Measurements from ENCODE around the gene LILRB2. TPM values are rescaled to one million over a fixed set of nuclear protein-coding genes. Genes with fewer than 3 reads are reported as not detected.
"Not testable (repeated sequence)": the region's sequence is repeated elsewhere in the genome, so short reads cannot be mapped to it uniquely, and the experiment has no call there.

LILRB2 gene
- total RNA-seq, 1 donor from 2014 or later = not detected

- DNase-seq = no peak
These were observed 21.3 kb upstream of the LILRB2 start for GRCh38 chr19:54302257-54302656.

DNA sequence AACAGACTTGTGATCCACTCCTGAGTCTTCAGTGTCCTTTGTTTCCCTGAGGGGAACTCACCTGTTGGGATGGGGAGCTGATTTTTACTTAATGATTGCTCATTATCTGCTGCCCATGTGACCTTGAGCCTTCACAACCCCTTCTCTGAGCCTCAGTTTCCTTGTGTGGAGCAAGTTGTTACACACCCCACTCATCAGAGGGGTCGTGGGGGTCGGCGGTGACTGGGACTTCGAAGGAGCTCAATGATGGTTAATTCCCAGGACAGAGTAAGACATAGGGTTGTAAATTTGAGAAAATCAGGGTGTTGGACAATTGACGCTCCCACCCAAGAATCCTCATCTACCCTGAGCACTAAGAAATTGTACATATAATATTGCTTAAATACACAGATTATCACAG lies 18.6 kb upstream of the LILRB2 start:
- no peak for DNase-seq

- DNase-seq = no peak
These were observed 18.2 kb upstream of the LILRB2 start for GRCh38 chr19:54299126-54299498.

- no peak for DNase-seq
These were observed 17.6 kb upstream of the LILRB2 start for GRCh38 chr19:54298357-54299125.

- no peak for DNase-seq
These were observed 16.9 kb upstream of the LILRB2 start for GRCh38 chr19:54297759-54298305.

GRCh38 chr19:54294539-54294938 lies 13.6 kb upstream of the LILRB2 start:
- no peak for DNase-seq

DNA sequence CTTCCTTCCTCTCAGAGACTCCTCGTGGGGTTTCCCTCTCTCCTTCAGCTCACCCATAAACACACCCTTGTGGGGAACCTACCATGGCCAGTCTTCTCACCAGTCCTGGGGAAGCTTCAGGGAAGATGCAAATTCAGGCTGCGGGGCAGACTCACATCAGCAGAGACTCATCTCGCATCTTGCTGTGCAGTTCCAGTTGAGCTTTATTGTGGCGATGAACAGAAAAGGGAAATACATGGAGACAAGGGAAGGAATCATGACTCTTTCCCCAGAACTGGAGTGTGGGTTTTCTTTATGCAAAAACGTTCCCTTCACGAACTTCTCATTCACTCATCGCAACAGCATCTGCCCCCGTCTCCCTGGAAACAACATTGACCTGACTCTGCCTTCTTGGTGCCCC lies 8.2 kb upstream of the LILRB2 start:
- not testable (repeated sequence) for DNase-seq

GRCh38 chr19:54287456-54287855 lies 6.5 kb upstream of the LILRB2 start:
- DNase-seq = no peak

- DNase-seq = not testable (repeated sequence)
These were observed 5.4 kb upstream of the LILRB2 start for GRCh38 chr19:54286283-54286682.

- not testable (repeated sequence) for DNase-seq
These were observed 4.6 kb upstream of the LILRB2 start for GRCh38 chr19:54285427-54286056.

GRCh38 chr19:54282686-54283470 lies 2.0 kb upstream of the LILRB2 start:
- no peak for DNase-seq

DNA sequence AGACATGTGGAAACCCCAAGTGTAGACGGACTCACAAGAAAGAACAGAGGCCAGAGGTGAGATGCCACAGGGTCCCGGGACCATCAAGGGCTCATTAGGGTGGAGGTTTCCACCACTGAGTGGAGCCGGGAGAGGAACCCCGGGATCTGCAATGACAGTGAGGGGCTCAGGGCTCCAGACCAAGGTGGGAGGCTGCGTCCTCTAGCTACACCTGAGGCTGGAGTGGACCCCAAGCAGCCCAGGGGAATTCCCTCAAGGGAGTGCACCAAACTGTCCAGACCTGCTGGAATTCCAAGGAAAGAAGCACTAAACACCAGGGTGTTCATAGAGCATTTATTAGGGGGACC lies 792 bp upstream of the LILRB2 start:
- not testable (repeated sequence) for DNase-seq

DNA sequence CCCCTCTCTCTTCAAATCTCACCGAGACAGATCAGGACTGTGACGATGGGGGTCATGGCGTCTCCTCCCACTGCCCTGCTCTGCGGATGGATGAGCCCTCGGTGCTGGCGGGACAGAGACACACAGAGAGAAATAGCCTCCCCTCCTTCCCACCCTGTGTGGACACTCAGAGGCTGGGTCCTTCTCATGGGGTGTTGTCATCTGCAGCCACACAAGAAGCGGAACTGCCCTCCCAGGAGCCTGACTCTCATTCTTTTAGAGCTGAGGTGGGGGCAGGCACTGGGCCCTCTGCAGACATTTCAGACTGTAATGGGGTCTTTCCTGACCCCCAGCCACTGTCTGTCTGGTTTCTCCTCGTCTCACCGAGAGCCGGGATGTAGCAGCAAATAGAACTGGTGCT lies 469 bp downstream of the LILRB2 start:
- not testable (repeated sequence) for DNase-seq

DNA sequence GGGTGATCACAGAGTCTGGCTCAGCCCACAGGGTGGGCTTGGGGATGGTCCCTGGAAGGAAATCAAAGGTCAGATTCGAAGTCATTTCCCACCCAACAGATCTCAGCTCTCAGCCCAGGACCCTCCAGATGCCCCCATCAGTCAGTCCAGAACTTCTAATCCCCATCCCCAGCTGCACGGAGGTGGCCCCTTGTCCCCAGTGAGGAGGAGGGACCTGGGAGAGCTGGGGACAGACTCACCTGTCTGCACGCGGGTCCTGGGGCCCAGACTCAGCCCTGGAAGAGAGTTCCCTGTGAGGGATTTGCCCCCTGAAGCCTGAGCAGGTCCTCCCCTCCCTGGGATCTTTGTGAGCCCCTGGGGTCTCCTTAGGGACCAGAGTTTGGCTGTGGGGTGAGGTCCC lies 885 bp downstream of the LILRB2 start:
- not testable (repeated sequence) for DNase-seq

DNA sequence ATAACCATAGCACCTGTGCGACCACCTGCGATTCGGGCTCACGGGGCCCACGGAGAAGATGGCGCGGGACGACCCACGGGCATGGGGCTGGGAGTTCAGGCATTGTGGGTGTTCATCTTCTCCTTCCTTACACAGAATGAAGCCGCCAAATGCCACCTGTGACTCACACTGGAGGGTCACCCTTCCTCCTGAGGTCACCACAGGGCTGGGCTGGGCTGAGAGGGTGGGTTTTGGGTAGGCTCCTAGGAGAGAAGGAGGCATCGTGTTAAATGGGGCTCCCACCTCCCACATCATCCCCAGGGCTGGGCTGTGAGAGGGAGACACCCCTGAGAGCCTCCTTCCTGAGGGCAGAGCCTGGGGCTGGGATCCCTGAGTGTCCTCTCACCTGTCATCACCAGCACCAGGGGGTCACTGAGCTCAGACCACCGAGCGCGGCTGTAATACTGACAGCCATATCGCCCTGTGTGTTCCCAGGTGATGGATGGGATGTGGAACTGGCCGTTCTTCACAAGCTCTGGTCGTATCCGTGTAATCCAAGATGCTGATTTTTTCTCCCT lies 1.4 kb downstream of the LILRB2 start:
- DNase-seq = no peak

DNA sequence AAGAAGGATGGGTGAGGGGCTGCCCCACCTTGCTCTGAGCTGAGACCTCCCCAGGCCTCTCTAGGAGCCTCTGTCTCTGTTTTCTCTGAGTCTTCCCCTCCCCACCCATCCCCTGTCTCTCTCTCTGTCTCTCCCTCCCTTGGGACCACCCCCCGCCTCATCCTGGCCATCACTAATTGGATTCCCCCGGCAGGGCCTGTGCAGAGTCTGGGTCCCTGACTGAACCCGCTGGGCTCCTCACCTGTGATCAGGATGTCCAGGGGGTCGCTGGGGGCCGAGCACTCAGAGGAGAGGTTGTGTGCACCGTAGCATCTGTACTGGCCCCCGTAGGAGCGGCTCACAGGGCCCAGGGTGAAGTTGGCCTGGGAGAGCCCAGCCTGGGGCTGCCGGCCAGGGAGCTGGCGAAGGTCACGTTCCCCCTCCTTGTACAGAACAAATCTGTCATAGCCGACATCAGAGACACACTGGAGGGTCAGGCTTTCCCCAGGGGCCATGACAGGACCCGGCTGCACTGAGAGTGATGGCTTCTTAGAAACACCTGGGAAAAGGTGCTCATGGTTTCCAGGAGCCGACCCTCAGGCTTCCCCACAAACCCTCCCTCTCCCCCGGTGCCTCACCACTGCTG lies 2.2 kb downstream of the LILRB2 start:
- not testable (repeated sequence) for DNase-seq

DNA sequence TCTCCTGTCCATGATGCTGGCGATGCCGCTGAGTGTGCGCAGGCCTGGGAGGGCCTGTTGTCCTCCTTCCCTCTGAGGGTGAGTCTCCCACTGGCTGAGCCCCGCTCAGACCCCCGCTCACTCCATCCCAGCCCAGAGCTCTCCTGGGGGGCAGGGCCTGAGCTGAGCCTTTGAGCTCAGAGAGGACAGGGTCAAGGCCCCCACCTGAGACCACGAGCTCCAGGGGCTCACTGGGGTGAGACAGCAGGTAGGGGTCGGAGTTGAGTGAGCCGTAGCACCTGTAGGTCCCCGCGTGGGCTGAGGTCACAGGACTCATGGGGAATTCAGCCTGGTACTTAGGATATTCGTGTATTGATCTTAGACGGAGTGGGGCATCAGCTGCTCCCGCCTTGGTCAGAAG lies 2.9 kb downstream of the LILRB2 start:
- DNase-seq = not testable (repeated sequence)

- DNase-seq = not testable (repeated sequence)
These were observed 3.7 kb downstream of the LILRB2 start for GRCh38 chr19:54277111-54277615.

- no peak for DNase-seq
These were observed 5.0 kb downstream of the LILRB2 start for GRCh38 chr19:54275951-54276350.

DNA sequence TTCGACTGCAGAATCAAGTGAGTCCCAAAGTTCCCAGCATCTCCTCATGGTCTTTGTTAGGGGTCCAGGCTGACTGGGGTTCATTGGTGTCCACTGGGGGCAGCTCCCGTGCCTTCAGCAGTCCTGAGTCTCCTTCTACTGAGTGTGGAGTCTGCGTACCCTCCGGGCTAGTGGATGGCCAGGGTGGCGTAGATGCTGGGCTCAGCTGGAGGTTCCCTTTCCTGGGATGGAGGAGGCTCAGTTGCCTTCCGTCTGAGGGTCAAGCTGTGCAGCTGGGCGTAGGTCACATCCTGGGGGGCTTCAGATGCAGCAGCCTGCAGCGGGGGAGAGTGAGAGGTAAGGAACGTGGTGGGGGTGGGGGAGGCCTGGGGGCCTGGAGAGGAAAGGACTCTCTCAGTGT lies 6.4 kb downstream of the LILRB2 start:
- not testable (repeated sequence) for DNase-seq

- DNase-seq = no peak
These were observed 7.1 kb downstream of the LILRB2 start for GRCh38 chr19:54273821-54274220.

- not testable (repeated sequence) for DNase-seq
These were observed 8.7 kb downstream of the LILRB2 start for GRCh38 chr19:54272181-54272580.

Measured in occipital lobe (tissue), 2 donors.